B cell (primary cell): ENCODE measurements around the gene NDUFS5. TPM values are rescaled to one million over a fixed set of nuclear protein-coding genes. Genes with fewer than 3 reads are reported as not detected.

Source experiments
- ATAC-seq: fragments of 200-7000 bp; cut with Tn5 transposase; one replicate; pipeline ENCODE4 v1.10.0; 2021; ENCODE audit warnings: low read depth, mild to moderate bottlenecking, moderate number of reproducible peaks, moderate library complexity
- CTCF ChIA-PET: fragments of 350-600 bp; sonication (Branson Sonifier 250); formaldehyde crosslinking; loops from one replicate; lab custom pipeline; 2021; ENCODE audit warnings: antibody characterized with exemption, inconsistent platforms; lab: Charles Lee
- POLR2A ChIA-PET: fragments of 350-600 bp; sonication (Branson Sonifier 250); formaldehyde crosslinking; loops from one replicate; lab custom pipeline; 2021; ENCODE audit warnings: antibody characterized with exemption; lab: Charles Lee
- DNase-seq: peaks from one replicate; pipeline ENCODE4 v3.0.0; 2013
- H2AFZ ChIP-seq: 2 replicates; pipeline ENCODE4 v1.6.1; 2012; ENCODE audit warnings: mild to moderate bottlenecking, low read depth, low read length; ENCODE audit not compliant: insufficient read depth, poor library complexity, severe bottlenecking
- H3K27ac ChIP-seq, 2 donors: 1 replicate in 1 of 2; 2 replicates in 1 of 2; pipeline ENCODE4 v1.5.1; 2012 to 2013; ENCODE audit warnings: low read length in 2 of 2, mild to moderate bottlenecking in 2 of 2, moderate library complexity in 1 of 2
- H3K27me3 ChIP-seq, 4 experiments: fragments of 200-600 bp in 1 of 4; sonication (generic) in 1 of 4; replicated peaks in 1 of 4; 1 replicate in 2 of 4; 2 replicates in 2 of 4; pipeline versions ENCODE4 v1.6.1 to v1.7.0; 2013 to 2016; ENCODE audit warnings: low read length in 3 of 4, mild to moderate bottlenecking in 2 of 4, mixed read lengths in 1 of 4, moderate library complexity in 1 of 4; ENCODE audit not compliant: insufficient read depth in 4 of 4, control insufficient read depth in 3 of 4; ENCODE audit errors: control extremely low read depth in 1 of 4
- H3K36me3 ChIP-seq, 2 experiments: replicated peaks in 1 of 2; 1 replicate in 1 of 2; 2 replicates in 1 of 2; pipeline versions ENCODE4 v1.6.1 to v1.7.1; 2013; ENCODE audit warnings: low read length in 1 of 2; ENCODE audit not compliant: insufficient read depth in 2 of 2, control insufficient read depth in 1 of 2; ENCODE audit errors: control extremely low read depth in 1 of 2, extremely low read depth in 1 of 2
- H3K4me1 ChIP-seq, 2 donors: fragments of 200-600 bp in 1 of 2; sonication (generic) in 1 of 2; 1 replicate in 1 of 2; 2 replicates in 1 of 2; pipeline versions ENCODE4 v1.5.1 to v1.6.1; 2013 to 2017; ENCODE audit warnings: low read length in 2 of 2; ENCODE audit not compliant: control insufficient read depth in 2 of 2, insufficient read depth in 2 of 2
- H3K4me2 ChIP-seq: replicated peaks from 2 replicates; pipeline ENCODE3; 2012; ENCODE audit warnings: mild to moderate bottlenecking, low read depth, low read length; ENCODE audit not compliant: poor library complexity, severe bottlenecking
- H3K4me3 ChIP-seq, 5 experiments: fragments of 200-600 bp in 1 of 5; sonication (generic) in 1 of 5; 1 replicate in 3 of 5; 2 replicates in 2 of 5; pipeline versions ENCODE4 v1.5.1 to v1.7.0; 2011 to 2016; ENCODE audit warnings: low read length in 4 of 5, mild to moderate bottlenecking in 4 of 5, low read depth in 2 of 5, control low read depth in 1 of 5, moderate library complexity in 1 of 5; ENCODE audit not compliant: insufficient read depth in 1 of 5; ENCODE audit errors: control extremely low read depth in 1 of 5, extremely low read depth in 1 of 5
- H3K79me2 ChIP-seq: fragments of 200-600 bp; sonication (generic); one replicate; pipeline ENCODE4 v1.6.0; 2016; ENCODE audit warnings: low read length; ENCODE audit not compliant: control insufficient read depth, insufficient read depth
- H3K9ac ChIP-seq: fragments of 200-600 bp; sonication (generic); 2 replicates; pipeline ENCODE4 v1.6.1; 2017; ENCODE audit warnings: mild to moderate bottlenecking, low read length, moderate library complexity
- H3K9me3 ChIP-seq, 3 donors: one replicate each; pipeline versions ENCODE4 v1.6.1 to v1.7.1; 2013; ENCODE audit warnings: low read length in 2 of 3; ENCODE audit not compliant: control insufficient read depth in 2 of 3, insufficient read depth in 1 of 3; ENCODE audit errors: control extremely low read depth in 1 of 3
- H4K20me1 ChIP-seq: 2 replicates; pipeline ENCODE4 v1.6.0; 2012; ENCODE audit warnings: mild to moderate bottlenecking, low read length; ENCODE audit not compliant: insufficient read depth, control insufficient read depth, poor library complexity, severe bottlenecking
- H3K27ac Mint-ChIP-seq: one replicate; pipeline ENCODE4 v1.8.0; 2021; ENCODE audit warnings: mixed read lengths
- H3K27me3 Mint-ChIP-seq: one replicate; pipeline ENCODE4 v1.8.0; 2021; ENCODE audit warnings: mixed read lengths
- H3K4me1 Mint-ChIP-seq: one replicate; pipeline ENCODE4 v1.8.0; 2021; ENCODE audit warnings: mixed read lengths
- H3K4me3 Mint-ChIP-seq: one replicate; pipeline ENCODE4 v1.8.0; 2021; ENCODE audit warnings: mixed read lengths
- H3K9me3 Mint-ChIP-seq: one replicate; pipeline ENCODE4 v1.8.0; 2022; ENCODE audit warnings: mixed read lengths; ENCODE audit not compliant: insufficient read depth
- EZH2 ChIP-seq: IDR thresholded peaks from 2 replicates; pipeline ENCODE4 v1.6.1; 2012; ENCODE audit warnings: borderline replicate concordance, low read depth, mild to moderate bottlenecking, moderate library complexity, low read length; ENCODE audit not compliant: insufficient read depth, poor library complexity, severe bottlenecking
- WGBS: methylation state at CpG from one replicate; pipeline ENCODE4 v1.1.5; 2013; ENCODE audit warnings: missing lambda C conversion rate; ENCODE audit not compliant: insufficient coverage; 5-methylcytosine and 5-hydroxymethylcytosine counted together
- intact Hi-C: fragments of 100-400 bp; cut with micrococcal nuclease; formaldehyde crosslinking; loops from one replicate; pipeline ENCODE4 v1.10.0; 2022
- polyA plus RNA-seq: library from polyadenylated mRNA; depleted of rRNA; stranded (reverse); fragments of >200 nt; gene quantifications from 2 replicates; pipeline ENCODE4 v1.2.3, GENCODE V29; 2012
- total RNA-seq, 2 donors: library from RNA; stranded (reverse); fragments of 120-200 nt in 1 of 2; gene quantifications; 1 replicate in 1 of 2; 2 replicates in 1 of 2; pipeline versions ENCODE4 v1.2.3 to v1.2.4, GENCODE V29; 2013 to 2022
- TF ChIP-seq, protein P1 (sequence below): fragments of 200-600 bp; IDR thresholded peaks from one replicate; pipeline ENCODE4 v1.8.0; 2022; ENCODE audit warnings: antibody characterized with exemption, mild to moderate bottlenecking

Gene NDUFS5
- total and polyA plus RNA-seq, 2 donors (not counting 1 experiment from before 2014, with no cell fraction given), result 55.8 to 85.5 TPM

DNA sequence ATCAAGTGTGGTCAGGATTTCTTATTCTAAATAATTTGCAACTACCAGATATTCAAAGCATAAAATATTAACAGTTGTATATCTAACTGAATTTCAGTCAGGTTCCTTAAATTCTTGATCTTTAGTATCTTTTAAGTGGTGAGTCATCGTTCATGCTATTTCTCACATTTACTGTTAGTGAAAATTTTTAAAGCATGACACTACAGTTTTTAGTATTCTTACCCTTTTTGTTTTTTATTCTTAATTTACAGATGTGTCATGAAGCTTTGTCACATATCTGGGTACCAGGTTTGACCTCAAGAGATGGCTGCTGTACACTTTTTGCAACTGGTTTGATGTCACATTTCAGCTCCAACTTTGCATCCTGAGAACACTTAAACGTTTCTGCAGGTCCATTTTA, 22.4 kb upstream of the NDUFS5 start:
- H3K9ac ChIP-seq, result no peak overlapping the region
- CTCF ChIA-PET, result no interaction called here
- Mint-ChIP-seq H3K9me3 (no peaks in the 10 kb centered on the region), H3K4me3 (no peak overlapping the region), H3K4me1 (peaks cover 2% of the 10 kb centered on the region), H3K27me3 (no peaks in the 10 kb centered on the region), H3K27ac (no peak overlapping the region)
- no peak for DNase-seq
- H3K79me2 ChIP-seq, result peaks cover 4% of the 10 kb centered on the region
- no peak overlapping the region for H3K4me3 ChIP-seq
- peaks cover 8 to 77% of the 10 kb centered on the region in 2 experiments for H3K36me3 ChIP-seq
- TF ChIP-seq, protein P1, sequence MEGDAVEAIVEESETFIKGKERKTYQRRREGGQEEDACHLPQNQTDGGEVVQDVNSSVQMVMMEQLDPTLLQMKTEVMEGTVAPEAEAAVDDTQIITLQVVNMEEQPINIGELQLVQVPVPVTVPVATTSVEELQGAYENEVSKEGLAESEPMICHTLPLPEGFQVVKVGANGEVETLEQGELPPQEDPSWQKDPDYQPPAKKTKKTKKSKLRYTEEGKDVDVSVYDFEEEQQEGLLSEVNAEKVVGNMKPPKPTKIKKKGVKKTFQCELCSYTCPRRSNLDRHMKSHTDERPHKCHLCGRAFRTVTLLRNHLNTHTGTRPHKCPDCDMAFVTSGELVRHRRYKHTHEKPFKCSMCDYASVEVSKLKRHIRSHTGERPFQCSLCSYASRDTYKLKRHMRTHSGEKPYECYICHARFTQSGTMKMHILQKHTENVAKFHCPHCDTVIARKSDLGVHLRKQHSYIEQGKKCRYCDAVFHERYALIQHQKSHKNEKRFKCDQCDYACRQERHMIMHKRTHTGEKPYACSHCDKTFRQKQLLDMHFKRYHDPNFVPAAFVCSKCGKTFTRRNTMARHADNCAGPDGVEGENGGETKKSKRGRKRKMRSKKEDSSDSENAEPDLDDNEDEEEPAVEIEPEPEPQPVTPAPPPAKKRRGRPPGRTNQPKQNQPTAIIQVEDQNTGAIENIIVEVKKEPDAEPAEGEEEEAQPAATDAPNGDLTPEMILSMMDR, result no peak
- no peak for TF ChIP-seq EZH2
- H3K4me2 ChIP-seq, result no peak overlapping the region
- H2AFZ ChIP-seq, result no peak overlapping the region
- POLR2A ChIA-PET, result interaction anchor here (0.8 kb wide), 1 partner anchor 13 kb away, joined by 4 read pairs; no protein-coding TSS in a partner anchor
- H4K20me1 ChIP-seq, result peaks cover 16% of the 10 kb centered on the region
- 70% methylated on average over 1 of the region's 2 CpGs for WGBS
- intact Hi-C loops, result no loop called here
- no peaks in the 10 kb centered on the region for H3K27me3 ChIP-seq
- no peak for ATAC-seq
- no peak overlapping the region for H3K27ac ChIP-seq
- H3K9me3 ChIP-seq, result no peaks in the 10 kb centered on the region
- no peaks in the 10 kb centered on the region for H3K4me1 ChIP-seq

GRCh38 chr1:39006287-39006686, 19.9 kb upstream of the NDUFS5 start:
- no CpG with 5 or more reads among the region's 2 CpGs for WGBS

More at GRCh38 chr1:39006287-39006686, 19.9 kb upstream of the NDUFS5 start:
- no peak for DNase-seq
- ChIA-PET POLR2A (no interaction called here), CTCF (interaction anchor here (0.5 kb wide), 1 partner anchor 96 kb away, joined by 3 read pairs; no protein-coding TSS in a partner anchor)
- peaks cover 2% of the 10 kb centered on the region for H3K4me1 Mint-ChIP-seq
- Histone ChIP-seq H3K4me1 (no peaks in the 10 kb centered on the region), H3K27me3 (no peaks in the 10 kb centered on the region), H2AFZ (no peak overlapping the region), H3K4me2 (no peak overlapping the region), H3K4me3 (no peak overlapping the region), H3K9me3 (no peaks in the 10 kb centered on the region), H3K79me2 (no peaks in the 10 kb centered on the region), H3K9ac (no peak overlapping the region), H4K20me1 (no peaks in the 10 kb centered on the region), H3K27ac (no peak overlapping the region), H3K36me3 (peaks cover 10 to 60% of the 10 kb centered on the region in 2 experiments)
- no peak overlapping the region for H3K27ac Mint-ChIP-seq
- intact Hi-C loops, result no loop called here
- no peaks in the 10 kb centered on the region for H3K9me3 Mint-ChIP-seq
- TF ChIP-seq EZH2, result no peak
- TF ChIP-seq, protein P1, result no peak
- no peaks in the 10 kb centered on the region for H3K27me3 Mint-ChIP-seq
- no peak for ATAC-seq
- no peak overlapping the region for H3K4me3 Mint-ChIP-seq
